HEK293 (cell line): ENCODE data around the gene DIP2A.

Experiments used
- CTCF ChIP-seq: fragments of 450-650 bp; formaldehyde crosslinking; IDR thresholded peaks from 2 replicates; pipeline ENCODE4 v1.5.1; 2016; ENCODE audit warnings: missing biosample characterization, missing genetic modification characterization
- PRDM4 ChIP-seq: fragments of 450-650 bp; formaldehyde crosslinking; IDR thresholded peaks from 2 replicates; pipeline ENCODE4 v1.5.1; 2017; ENCODE audit warnings: missing biosample characterization, missing genetic modification characterization
- ZBTB26 ChIP-seq: fragments of 450-650 bp; formaldehyde crosslinking; optimal IDR thresholded peaks from 2 replicates; pipeline ENCODE3; 2016; ENCODE audit warnings: missing biosample characterization, mild to moderate bottlenecking, missing genetic modification characterization
- ZNF148 ChIP-seq: fragments of 450-650 bp; formaldehyde crosslinking; IDR thresholded peaks from 2 replicates; pipeline ENCODE4 v1.5.0; 2017; ENCODE audit warnings: missing biosample characterization, missing genetic modification characterization, borderline replicate concordance
- ZNF621 ChIP-seq: fragments of 450-650 bp; formaldehyde crosslinking; IDR thresholded peaks from 2 replicates; pipeline ENCODE4 v1.5.1; 2017; ENCODE audit warnings: missing biosample characterization, missing genetic modification characterization

GRCh38 chr21:46581780-46582307, 123.2 kb downstream of the DIP2A start:
- TF ChIP-seq ZNF621 (tag by site-specific recombination) (no peak), ZBTB26 (tag by site-specific recombination) (no peak), CTCF (no peak), PRDM4 (tag by site-specific recombination) (no peak), ZNF148 (tag by site-specific recombination) (no peak)
